GM10266 (cell line): Measurements from ENCODE around the gene E2F1.
A peak's percentile ranks its signal among the peaks of the same experiment; 100 is the strongest.

Experiments
- DNase-seq: peaks from one replicate; pipeline ENCODE4 v3.0.0; 2012; ENCODE audit errors: extremely low spot score
- CTCF ChIP-seq: IDR thresholded peaks from 2 replicates; pipeline ENCODE4 v1.5.1; 2012; ENCODE audit warnings: mild to moderate bottlenecking, low read depth; ENCODE audit not compliant: control insufficient read depth, insufficient read depth; ENCODE audit errors: missing control alignments

E2F1 gene

GRCh38 chr20:33654680-33655161, 31.5 kb downstream of the E2F1 start:
- no peak for TF ChIP-seq CTCF
- DNase-seq = no peak

GRCh38 chr20:33653900-33654596, 32.1 kb downstream of the E2F1 start:
- DNase-seq = no peak
- no peak for TF ChIP-seq CTCF

- DNase-seq = peak; percentile 83
- TF ChIP-seq CTCF = peak; percentile 78
Observed at GRCh38 chr20:33653218-33653899, 32.8 kb downstream of the E2F1 start.

GRCh38 chr20:33651562-33652048, 34.6 kb downstream of the E2F1 start:
- TF ChIP-seq CTCF = no peak
- no peak for DNase-seq

GRCh38 chr20:33650753-33651561, 35.2 kb downstream of the E2F1 start:
- DNase-seq = no peak
- TF ChIP-seq CTCF = no peak

- no peak for DNase-seq
- no peak for TF ChIP-seq CTCF
Observed at GRCh38 chr20:33650111-33650752, 36.0 kb downstream of the E2F1 start.
